CD8-positive, alpha-beta memory T cell (primary cell): ENCODE data around the gene RYR2. TPM values are rescaled to one million over a fixed set of nuclear protein-coding genes. Genes with fewer than 3 reads are reported as not detected.
A peak's percentile ranks its signal among the peaks of the same experiment; 100 is the strongest.

Source experiments
- CTCF ChIA-PET: fragments of 350-600 bp; sonication (Branson Sonifier 250); formaldehyde crosslinking; loops from one replicate; lab custom pipeline; 2021; ENCODE audit warnings: antibody characterized with exemption; lab: Charles Lee
- POLR2A ChIA-PET: fragments of 350-600 bp; sonication (Branson Sonifier 250); formaldehyde crosslinking; loops from one replicate; lab custom pipeline; 2021; ENCODE audit warnings: antibody characterized with exemption; lab: Charles Lee
- DNase-seq, 5 donors: peaks; one replicate each; pipeline versions ENCODE4 v3.0.0 to v3.0.0-alpha.2; 2020 to 2022; ENCODE audit warnings: mixed read lengths in 1 of 5
- H3K27ac ChIP-seq: one replicate; pipeline ENCODE4 v1.7.0; 2013; ENCODE audit warnings: low read depth, mild to moderate bottlenecking, low read length, moderate library complexity
- H3K27me3 ChIP-seq: 2 replicates; pipeline ENCODE4 v1.7.0; 2013; ENCODE audit warnings: low read length, mild to moderate bottlenecking; ENCODE audit not compliant: insufficient read depth, poor library complexity, severe bottlenecking
- H3K36me3 ChIP-seq: 2 replicates; pipeline ENCODE4 v1.7.0; 2013; ENCODE audit warnings: mild to moderate bottlenecking, low read length, moderate library complexity; ENCODE audit not compliant: insufficient read depth
- H3K4me1 ChIP-seq: 2 replicates; pipeline ENCODE4 v1.7.0; 2013; ENCODE audit warnings: mild to moderate bottlenecking, low read length, moderate library complexity; ENCODE audit not compliant: insufficient read depth
- H3K4me3 ChIP-seq: 2 replicates; pipeline ENCODE4 v1.7.0; 2013; ENCODE audit warnings: mild to moderate bottlenecking, low read length
- H3K9me3 ChIP-seq: 2 replicates; pipeline ENCODE4 v1.7.0; 2013; ENCODE audit warnings: mild to moderate bottlenecking, low read length
- H3K27ac Mint-ChIP-seq, 8 donors: one replicate each; pipeline ENCODE4 v1.8.0; 2020 to 2021; ENCODE audit warnings: mixed read lengths in 8 of 8, mild to moderate bottlenecking in 6 of 8, inconsistent platforms in 3 of 8, moderate library complexity in 3 of 8
- H3K27me3 Mint-ChIP-seq, 2 donors: one replicate each; pipeline ENCODE4 v1.8.0; 2020 to 2021; ENCODE audit warnings: mixed read lengths in 2 of 2, mild to moderate bottlenecking in 1 of 2, moderate library complexity in 1 of 2
- H3K36me3 Mint-ChIP-seq, 3 donors: one replicate each; pipeline ENCODE4 v1.8.0; 2020 to 2021; ENCODE audit warnings: mixed read lengths in 3 of 3, inconsistent platforms in 1 of 3, mild to moderate bottlenecking in 1 of 3
- H3K4me1 Mint-ChIP-seq, 3 donors: one replicate each; pipeline ENCODE4 v1.8.0; 2020 to 2021; ENCODE audit warnings: mixed read lengths in 3 of 3, inconsistent platforms in 1 of 3, mild to moderate bottlenecking in 1 of 3
- H3K4me3 Mint-ChIP-seq, 7 donors: one replicate each; pipeline ENCODE4 v1.8.0; 2020 to 2021; ENCODE audit warnings: mixed read lengths in 7 of 7, mild to moderate bottlenecking in 6 of 7, moderate library complexity in 4 of 7, inconsistent platforms in 2 of 7
- H3K9me3 Mint-ChIP-seq, 5 donors: one replicate each; pipeline ENCODE4 v1.8.0; 2020 to 2022; ENCODE audit warnings: mixed read lengths in 5 of 5, mild to moderate bottlenecking in 3 of 5, moderate library complexity in 2 of 5, inconsistent platforms in 1 of 5
- polyA plus RNA-seq: library from polyadenylated mRNA; unstranded; fragments of 300-500 nt; fragmentation: Illumina TruSeq; gene quantifications from one replicate; pipeline ENCODE4 v1.2.3, GENCODE V29; 2021
- total RNA-seq, 2 experiments: library from RNA; stranded (reverse); gene quantifications; one replicate each; pipeline ENCODE4 v1.2.3, GENCODE V29; 2021

Gene RYR2
- total and polyA plus RNA-seq, 3 experiments from 2014 or later = 0.06 to 0.13 (median 0.11) TPM

DNA sequence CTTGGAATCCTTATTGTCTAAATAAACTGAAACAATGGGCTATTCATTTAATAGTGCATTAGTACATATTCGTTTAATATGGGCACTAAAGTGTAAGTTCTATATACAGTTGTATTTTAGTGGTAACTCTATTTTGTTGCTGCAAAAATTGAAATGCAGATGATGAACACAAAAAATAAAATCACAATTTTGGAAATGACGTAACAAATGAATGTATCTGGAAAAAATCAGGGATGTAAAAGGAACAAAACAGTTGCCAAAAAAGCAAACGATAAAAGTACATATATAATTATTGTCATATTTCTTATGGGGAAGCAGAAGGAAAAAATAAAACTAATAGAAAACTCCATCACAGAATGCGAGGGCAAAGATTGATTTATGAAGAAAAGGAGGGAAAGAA, 254.9 kb downstream of the RYR2 start:
- H3K9me3 Mint-ChIP-seq = no peaks in the 10 kb centered on the region
- ChIA-PET CTCF (no interaction called here), POLR2A (no interaction called here)

DNA sequence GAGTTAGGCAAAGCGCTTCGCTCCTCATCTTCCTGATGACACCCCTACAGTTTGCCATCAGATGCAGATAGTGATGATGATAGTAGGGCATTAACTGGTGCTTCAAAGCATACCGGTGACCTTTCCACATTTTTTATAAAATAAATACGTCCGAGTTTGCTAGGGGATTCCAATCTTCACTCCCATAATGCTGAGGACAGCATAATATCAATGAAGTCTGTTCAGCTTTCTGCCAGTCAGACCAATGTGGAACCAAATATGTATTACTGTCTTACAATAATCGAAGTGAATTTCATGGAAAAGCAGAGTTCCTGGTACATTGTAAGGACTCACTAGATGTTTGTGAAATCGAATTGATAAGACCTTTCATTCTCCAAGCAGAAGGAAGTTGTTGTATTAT, 258.7 kb downstream of the RYR2 start:
- no peak overlapping the region for H3K4me3 ChIP-seq
- no peaks in the 10 kb centered on the region for H3K27me3 ChIP-seq
- no peaks in the 10 kb centered on the region for H3K36me3 ChIP-seq
- Mint-ChIP-seq H3K27ac (peak overlapping the region in 1 of 8 donors; percentile 16), H3K9me3 (no peaks in the 10 kb centered on the region), H3K27me3 (no peaks in the 10 kb centered on the region), H3K4me1 (no peaks in the 10 kb centered on the region), H3K4me3 (no peak overlapping the region), H3K36me3 (no peaks in the 10 kb centered on the region)
- no peak for DNase-seq
- no peaks in the 10 kb centered on the region for H3K4me1 ChIP-seq
- no peak overlapping the region for H3K27ac ChIP-seq
- CTCF ChIA-PET = no interaction called here
- H3K9me3 ChIP-seq = no peaks in the 10 kb centered on the region
- POLR2A ChIA-PET = no interaction called here

More for the DNA sequence above, 254.9 kb downstream of the RYR2 start:
- no peak overlapping the region for H3K4me3 Mint-ChIP-seq
- H3K27ac ChIP-seq = no peak overlapping the region
- no peaks in the 10 kb centered on the region for H3K27me3 ChIP-seq
- H3K4me1 Mint-ChIP-seq = no peaks in the 10 kb centered on the region
- no peaks in the 10 kb centered on the region for H3K4me1 ChIP-seq
- H3K27me3 Mint-ChIP-seq = no peaks in the 10 kb centered on the region
- no peak overlapping the region for H3K27ac Mint-ChIP-seq
- H3K9me3 ChIP-seq = no peaks in the 10 kb centered on the region
- no peak overlapping the region for H3K4me3 ChIP-seq
- no peaks in the 10 kb centered on the region for H3K36me3 Mint-ChIP-seq
- DNase-seq = no peak
- H3K36me3 ChIP-seq = no peaks in the 10 kb centered on the region

DNA sequence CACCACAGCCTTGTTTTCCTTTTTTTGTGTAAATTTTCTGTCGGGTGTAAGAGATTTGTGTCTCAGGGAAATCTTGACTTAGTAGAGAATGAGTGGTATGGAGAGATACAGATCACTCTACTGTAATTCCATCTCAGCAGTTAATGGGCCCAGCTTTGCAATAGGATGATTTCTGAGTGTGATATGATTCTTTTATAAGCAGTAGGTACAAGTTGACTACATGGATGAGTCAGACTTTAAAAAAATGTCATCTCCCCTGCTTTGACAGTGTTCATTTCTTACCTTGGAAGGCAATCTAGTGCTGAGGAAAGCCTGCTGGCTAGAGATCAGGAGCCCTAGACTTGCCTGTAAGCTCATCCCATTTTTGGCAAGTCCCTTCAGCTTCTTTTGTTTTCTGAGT, 261.9 kb downstream of the RYR2 start:
- no peak for DNase-seq
- Histone ChIP-seq H3K27me3 (no peaks in the 10 kb centered on the region), H3K4me1 (no peaks in the 10 kb centered on the region), H3K36me3 (no peaks in the 10 kb centered on the region), H3K9me3 (no peaks in the 10 kb centered on the region), H3K27ac (no peak overlapping the region), H3K4me3 (no peak overlapping the region)
- Mint-ChIP-seq H3K9me3 (no peaks in the 10 kb centered on the region), H3K4me1 (peaks cover 0 to 10% (median 0%) of the 10 kb centered on the region in 3 donors), H3K4me3 (no peak overlapping the region), H3K27me3 (no peaks in the 10 kb centered on the region), H3K36me3 (no peaks in the 10 kb centered on the region), H3K27ac (no peak overlapping the region)
- ChIA-PET CTCF (no interaction called here), POLR2A (no interaction called here)

DNA sequence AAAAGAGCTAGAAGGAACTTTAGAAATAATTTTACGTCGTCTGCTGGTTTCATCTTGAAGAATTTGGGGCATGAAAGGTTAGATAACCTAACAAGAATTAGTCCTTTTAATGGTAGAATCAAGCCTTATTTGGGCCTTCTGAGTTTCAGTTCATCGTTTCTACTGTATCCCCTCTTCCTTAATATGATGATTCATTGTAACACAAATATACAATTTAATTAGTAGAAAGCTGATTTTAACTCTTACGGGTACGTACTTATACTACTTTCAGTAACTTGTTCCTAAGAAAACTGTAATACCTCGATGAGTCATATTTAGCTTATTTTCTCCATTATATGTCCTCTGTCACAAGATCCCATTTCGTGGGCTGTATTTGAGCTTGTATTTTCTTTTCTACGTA, 264.7 kb downstream of the RYR2 start:
- Mint-ChIP-seq H3K4me3 (no peak overlapping the region), H3K27me3 (no peaks in the 10 kb centered on the region), H3K4me1 (peaks cover 0 to 10% (median 0%) of the 10 kb centered on the region in 3 donors), H3K9me3 (no peaks in the 10 kb centered on the region), H3K36me3 (no peaks in the 10 kb centered on the region), H3K27ac (no peak overlapping the region)
- DNase-seq = no peak
- Histone ChIP-seq H3K4me3 (no peak overlapping the region), H3K27me3 (no peaks in the 10 kb centered on the region), H3K9me3 (no peaks in the 10 kb centered on the region), H3K36me3 (no peaks in the 10 kb centered on the region), H3K4me1 (no peaks in the 10 kb centered on the region), H3K27ac (no peak overlapping the region)
- CTCF ChIA-PET = no interaction called here
- POLR2A ChIA-PET = no interaction called here

DNA sequence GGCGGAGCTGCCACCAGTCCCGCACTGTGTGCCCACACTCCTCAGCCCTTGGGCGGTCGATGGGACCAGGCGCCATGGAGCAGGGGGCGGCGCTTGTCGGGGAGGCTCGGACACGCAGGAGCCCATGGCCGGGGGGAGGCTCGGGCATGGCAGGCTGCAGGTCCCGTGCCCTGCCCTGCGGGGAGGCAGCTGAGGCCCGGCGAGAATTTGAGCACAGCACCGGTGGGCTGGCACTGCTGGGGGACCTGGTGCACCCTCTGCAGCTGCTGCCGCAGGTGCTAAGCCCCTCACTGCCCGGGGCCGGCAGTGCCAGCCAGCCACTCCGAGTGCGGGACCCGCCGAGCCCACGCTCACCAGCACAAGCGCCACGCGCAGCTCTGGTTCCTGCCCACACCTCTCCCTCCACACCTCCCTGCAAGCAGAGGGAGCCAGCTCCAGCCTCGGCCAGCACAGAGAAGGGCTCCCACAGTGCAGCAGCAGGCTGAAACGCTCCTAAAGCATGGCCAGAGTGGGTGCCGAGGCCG, 267.7 kb downstream of the RYR2 start:
- Histone ChIP-seq H3K4me1 (no peaks in the 10 kb centered on the region), H3K27me3 (no peaks in the 10 kb centered on the region), H3K36me3 (no peaks in the 10 kb centered on the region), H3K27ac (no peak overlapping the region), H3K9me3 (no peaks in the 10 kb centered on the region), H3K4me3 (no peak overlapping the region)
- Mint-ChIP-seq H3K27me3 (no peaks in the 10 kb centered on the region), H3K27ac (no peak overlapping the region), H3K9me3 (no peaks in the 10 kb centered on the region), H3K36me3 (no peaks in the 10 kb centered on the region), H3K4me3 (no peak overlapping the region), H3K4me1 (peaks cover 0 to 10% (median 0%) of the 10 kb centered on the region in 3 donors)
- no peak for DNase-seq
- CTCF ChIA-PET = no interaction called here
- POLR2A ChIA-PET = no interaction called here

DNA sequence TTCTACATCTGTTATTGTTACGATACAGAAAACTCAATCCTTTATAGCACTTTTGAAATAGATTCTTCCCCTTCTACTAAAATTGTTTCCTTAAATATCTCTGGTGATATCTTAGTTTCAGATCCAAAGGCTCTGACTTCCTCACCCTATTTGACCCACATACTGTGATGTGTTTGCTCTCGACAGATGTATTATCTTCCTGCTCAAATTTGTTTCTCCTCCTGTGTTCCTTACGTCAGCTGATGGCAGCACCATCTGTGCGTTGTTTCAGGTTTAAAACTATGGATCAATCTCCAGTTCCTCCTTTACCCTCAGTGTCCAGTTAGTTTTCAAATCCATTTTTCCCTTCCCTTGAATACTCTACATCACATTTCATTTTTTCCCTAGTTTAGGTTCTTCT, 274.4 kb downstream of the RYR2 start:
- Mint-ChIP-seq H3K9me3 (peaks cover 0 to under 1% (median 0%) of the 10 kb centered on the region in 5 donors), H3K4me3 (no peak overlapping the region), H3K27me3 (peaks cover 1 to 2% of the 10 kb centered on the region in 2 donors), H3K36me3 (no peaks in the 10 kb centered on the region), H3K4me1 (no peaks in the 10 kb centered on the region), H3K27ac (no peak overlapping the region)
- ChIA-PET POLR2A (no interaction called here), CTCF (no interaction called here)
- no peak overlapping the region for H3K4me3 ChIP-seq
- no peak for DNase-seq
- H3K4me1 ChIP-seq = no peaks in the 10 kb centered on the region
- no peaks in the 10 kb centered on the region for H3K9me3 ChIP-seq
- no peaks in the 10 kb centered on the region for H3K27me3 ChIP-seq
- H3K27ac ChIP-seq = no peak overlapping the region
- no peaks in the 10 kb centered on the region for H3K36me3 ChIP-seq

DNA sequence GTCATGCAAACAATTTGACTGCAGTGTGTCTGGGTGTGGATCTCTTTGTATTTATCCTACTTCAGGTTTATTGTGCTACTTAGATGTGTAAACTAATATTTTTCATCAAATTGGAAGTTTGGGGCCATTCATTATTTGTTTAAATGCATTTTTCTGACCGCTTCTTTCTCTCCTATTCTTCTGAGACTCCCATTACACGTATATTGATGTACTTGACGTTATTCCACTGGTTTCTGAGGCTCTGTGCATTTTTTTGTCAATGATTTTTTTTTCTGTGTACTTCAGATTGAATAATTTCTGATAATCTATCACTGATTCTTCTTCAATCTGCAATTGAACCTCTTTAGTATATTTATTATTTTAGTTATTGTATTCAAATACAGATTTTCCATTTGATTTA, 276.8 kb downstream of the RYR2 start:
- Histone ChIP-seq H3K27me3 (no peaks in the 10 kb centered on the region), H3K4me1 (no peaks in the 10 kb centered on the region), H3K27ac (no peak overlapping the region), H3K4me3 (no peak overlapping the region), H3K9me3 (no peaks in the 10 kb centered on the region), H3K36me3 (no peaks in the 10 kb centered on the region)
- POLR2A ChIA-PET = no interaction called here
- no peak for DNase-seq
- H3K9me3 Mint-ChIP-seq = peaks cover 0 to 3% (median 0%) of the 10 kb centered on the region in 5 donors
- H3K27me3 Mint-ChIP-seq = peaks cover 4 to 15% of the 10 kb centered on the region in 2 donors
- H3K27ac Mint-ChIP-seq = no peak overlapping the region
- CTCF ChIA-PET = no interaction called here
- no peaks in the 10 kb centered on the region for H3K4me1 Mint-ChIP-seq
- H3K36me3 Mint-ChIP-seq = no peaks in the 10 kb centered on the region
- no peak overlapping the region for H3K4me3 Mint-ChIP-seq

DNA sequence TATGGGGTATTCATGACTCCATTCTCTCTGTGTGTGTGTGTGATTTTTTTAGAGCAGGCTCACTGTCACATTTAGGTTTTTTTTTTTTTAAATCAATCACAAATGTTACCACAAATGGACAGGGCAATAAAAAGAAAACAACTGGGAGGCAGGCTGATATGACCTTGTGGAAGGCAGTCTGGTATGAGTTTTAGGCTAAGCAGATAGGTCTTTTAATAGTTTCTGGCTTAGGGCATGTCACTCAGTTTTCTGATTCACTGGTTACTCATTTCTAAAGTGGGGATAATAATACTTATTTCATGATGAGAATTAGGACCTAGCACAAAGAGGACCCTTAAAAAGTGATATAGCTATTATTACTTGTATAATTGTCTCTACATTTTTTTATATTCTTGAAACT, 278.9 kb downstream of the RYR2 start:
- Mint-ChIP-seq H3K4me1 (no peaks in the 10 kb centered on the region), H3K36me3 (no peaks in the 10 kb centered on the region), H3K4me3 (no peak overlapping the region), H3K27me3 (peaks cover 4 to 15% of the 10 kb centered on the region in 2 donors), H3K9me3 (peaks cover 0 to 3% (median 0%) of the 10 kb centered on the region in 5 donors), H3K27ac (no peak overlapping the region)
- no peaks in the 10 kb centered on the region for H3K36me3 ChIP-seq
- H3K9me3 ChIP-seq = no peaks in the 10 kb centered on the region
- no peak overlapping the region for H3K4me3 ChIP-seq
- no peak for DNase-seq
- no peak overlapping the region for H3K27ac ChIP-seq
- no peaks in the 10 kb centered on the region for H3K27me3 ChIP-seq
- POLR2A ChIA-PET = no interaction called here
- H3K4me1 ChIP-seq = no peaks in the 10 kb centered on the region
- CTCF ChIA-PET = no interaction called here

DNA sequence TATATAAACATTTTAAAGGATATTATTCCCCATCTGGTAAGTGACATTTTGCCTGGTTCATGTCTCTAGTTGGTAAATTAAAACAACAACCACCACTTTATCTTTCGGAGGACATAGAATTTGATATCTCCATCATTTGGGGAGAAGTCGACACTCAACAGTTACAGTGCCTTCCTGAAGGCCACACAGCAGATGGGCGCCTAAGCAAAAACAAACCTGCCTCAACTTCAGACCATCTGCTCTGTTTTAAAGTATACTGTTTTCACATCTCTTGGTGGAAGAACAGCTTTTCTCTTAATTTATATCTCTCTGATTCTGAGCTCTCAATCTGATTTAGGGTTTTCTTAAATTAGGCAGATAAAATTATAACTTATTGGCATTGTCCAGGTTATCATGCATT, 282.2 kb downstream of the RYR2 start:
- Mint-ChIP-seq H3K4me1 (no peaks in the 10 kb centered on the region), H3K4me3 (no peak overlapping the region), H3K9me3 (peaks cover 0 to 5% (median 0%) of the 10 kb centered on the region in 5 donors), H3K36me3 (no peaks in the 10 kb centered on the region), H3K27me3 (peaks cover 4 to 15% of the 10 kb centered on the region in 2 donors), H3K27ac (no peak overlapping the region)
- no peak for DNase-seq
- Histone ChIP-seq H3K4me3 (no peak overlapping the region), H3K9me3 (no peaks in the 10 kb centered on the region), H3K27me3 (no peaks in the 10 kb centered on the region), H3K36me3 (no peaks in the 10 kb centered on the region), H3K4me1 (no peaks in the 10 kb centered on the region), H3K27ac (no peak overlapping the region)
- ChIA-PET CTCF (no interaction called here), POLR2A (no interaction called here)
